Fibroblast of pulmonary artery (primary cell): ENCODE results near the gene RASGRF2.

Experiments used
- DNase-seq: peaks from one replicate; pipeline ENCODE4 v3.0.0-alpha.2; 2010; ENCODE audit warnings: low read depth
- H3K4me3 ChIP-seq: replicated peaks from 2 replicates; pipeline ENCODE4 v1.5.1; 2011; ENCODE audit warnings: low read depth, mild to moderate bottlenecking, control low read depth, low read length, moderate library complexity
- TF ChIP-seq, protein P1 (sequence below): IDR thresholded peaks from 2 replicates; pipeline ENCODE4 v1.5.1; 2011; ENCODE audit warnings: mild to moderate bottlenecking, control low read depth, low read length, inconsistent platforms; ENCODE audit errors: missing control alignments

RASGRF2 gene

DNA sequence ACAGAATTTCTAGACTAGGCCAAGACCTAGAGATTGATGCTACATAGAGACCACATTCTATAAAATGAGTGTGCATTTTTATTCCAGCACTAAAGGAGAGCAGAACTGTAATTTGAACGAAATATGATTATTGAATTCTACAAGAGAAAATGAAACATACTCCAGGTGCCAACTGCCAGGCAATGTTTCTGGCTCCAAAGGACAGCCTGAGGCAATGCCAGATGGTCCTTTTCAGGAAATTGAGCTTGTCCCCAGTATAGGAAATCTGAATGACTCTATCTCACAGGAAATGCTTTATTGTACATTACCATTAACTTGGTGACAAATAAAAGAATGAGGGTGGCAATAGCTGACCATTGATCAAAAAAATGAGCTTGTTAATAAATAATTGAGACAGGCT, 28.8 kb upstream of the RASGRF2 start:
- H3K4me3 ChIP-seq: no peak overlapping the region
- DNase-seq: no peak
- TF ChIP-seq, protein P1, sequence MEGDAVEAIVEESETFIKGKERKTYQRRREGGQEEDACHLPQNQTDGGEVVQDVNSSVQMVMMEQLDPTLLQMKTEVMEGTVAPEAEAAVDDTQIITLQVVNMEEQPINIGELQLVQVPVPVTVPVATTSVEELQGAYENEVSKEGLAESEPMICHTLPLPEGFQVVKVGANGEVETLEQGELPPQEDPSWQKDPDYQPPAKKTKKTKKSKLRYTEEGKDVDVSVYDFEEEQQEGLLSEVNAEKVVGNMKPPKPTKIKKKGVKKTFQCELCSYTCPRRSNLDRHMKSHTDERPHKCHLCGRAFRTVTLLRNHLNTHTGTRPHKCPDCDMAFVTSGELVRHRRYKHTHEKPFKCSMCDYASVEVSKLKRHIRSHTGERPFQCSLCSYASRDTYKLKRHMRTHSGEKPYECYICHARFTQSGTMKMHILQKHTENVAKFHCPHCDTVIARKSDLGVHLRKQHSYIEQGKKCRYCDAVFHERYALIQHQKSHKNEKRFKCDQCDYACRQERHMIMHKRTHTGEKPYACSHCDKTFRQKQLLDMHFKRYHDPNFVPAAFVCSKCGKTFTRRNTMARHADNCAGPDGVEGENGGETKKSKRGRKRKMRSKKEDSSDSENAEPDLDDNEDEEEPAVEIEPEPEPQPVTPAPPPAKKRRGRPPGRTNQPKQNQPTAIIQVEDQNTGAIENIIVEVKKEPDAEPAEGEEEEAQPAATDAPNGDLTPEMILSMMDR: no peak

- DNase-seq: no peak
Observed at GRCh38 chr5:80933036-80933435, 27.1 kb upstream of the RASGRF2 start.

GRCh38 chr5:80934751-80935150, 25.4 kb upstream of the RASGRF2 start:
- TF ChIP-seq, protein P1: no peak
- H3K4me3 ChIP-seq: no peak overlapping the region
- no peak for DNase-seq

More at GRCh38 chr5:80933036-80933435, 27.1 kb upstream of the RASGRF2 start:
- H3K4me3 ChIP-seq: no peak overlapping the region
- TF ChIP-seq, protein P1: no peak

DNA sequence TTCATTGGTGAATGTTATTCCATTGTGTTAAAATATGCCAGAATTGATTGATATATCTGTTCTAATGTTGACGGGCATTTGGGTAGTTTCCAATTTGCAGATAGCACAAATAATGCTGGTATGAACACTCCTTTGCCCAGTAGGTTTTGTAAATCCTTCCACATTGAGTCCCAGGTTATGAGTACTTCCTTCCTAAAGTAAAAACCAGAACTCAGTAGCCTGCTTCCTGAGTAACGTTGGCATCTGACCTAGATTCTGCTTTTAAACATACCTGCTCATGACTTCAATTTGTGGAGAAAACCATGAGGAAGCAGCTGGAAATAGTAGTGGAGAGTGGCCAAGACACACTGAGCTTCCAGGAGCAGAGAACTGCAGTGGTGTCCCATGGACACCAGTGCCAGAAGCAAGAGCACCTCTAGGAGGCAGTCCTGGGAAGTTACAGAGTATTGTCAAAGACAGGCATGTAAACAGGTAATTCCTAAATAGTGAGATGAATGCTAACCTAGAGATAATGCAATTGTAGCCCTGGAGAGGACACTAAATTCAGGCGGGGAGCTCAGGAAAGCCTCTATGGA, 24.3 kb upstream of the RASGRF2 start:
- DNase-seq: no peak
- TF ChIP-seq, protein P1: peak; percentile 8
- H3K4me3 ChIP-seq: no peak overlapping the region

DNA sequence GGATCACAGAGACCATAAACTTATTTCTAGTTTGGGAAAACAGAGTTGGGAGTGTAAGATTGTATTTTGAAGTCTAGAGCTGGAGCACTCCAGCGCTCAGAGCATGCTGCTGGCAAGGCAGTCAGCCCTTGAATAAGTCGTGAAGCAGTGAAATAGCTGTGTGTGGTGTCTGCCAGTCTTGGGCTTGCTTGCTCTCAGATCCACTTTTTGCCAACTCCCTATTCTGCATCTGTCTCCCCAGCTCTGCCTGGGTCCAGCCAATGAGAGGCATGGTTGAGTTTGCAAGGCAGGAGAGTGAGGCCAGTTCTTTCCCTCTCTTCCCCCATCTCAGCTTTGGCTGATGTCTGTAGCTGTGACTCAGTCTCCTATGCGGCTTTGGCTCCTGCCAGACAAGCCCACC, 23.3 kb upstream of the RASGRF2 start:
- H3K4me3 ChIP-seq: no peak overlapping the region
- DNase-seq: no peak
- TF ChIP-seq, protein P1: no peak

GRCh38 chr5:80937584-80938356, 22.4 kb upstream of the RASGRF2 start:
- TF ChIP-seq, protein P1: no peak
- no peak for DNase-seq

More at GRCh38 chr5:80937584-80938356, 22.4 kb upstream of the RASGRF2 start:
- H3K4me3 ChIP-seq: no peak overlapping the region
